ENCODE measurements around the gene COL26A1.
"Not testable (repeated sequence)": the region's sequence is repeated elsewhere in the genome, so short reads cannot be mapped to it uniquely, and the experiment has no call there.

Gene COL26A1

DNA sequence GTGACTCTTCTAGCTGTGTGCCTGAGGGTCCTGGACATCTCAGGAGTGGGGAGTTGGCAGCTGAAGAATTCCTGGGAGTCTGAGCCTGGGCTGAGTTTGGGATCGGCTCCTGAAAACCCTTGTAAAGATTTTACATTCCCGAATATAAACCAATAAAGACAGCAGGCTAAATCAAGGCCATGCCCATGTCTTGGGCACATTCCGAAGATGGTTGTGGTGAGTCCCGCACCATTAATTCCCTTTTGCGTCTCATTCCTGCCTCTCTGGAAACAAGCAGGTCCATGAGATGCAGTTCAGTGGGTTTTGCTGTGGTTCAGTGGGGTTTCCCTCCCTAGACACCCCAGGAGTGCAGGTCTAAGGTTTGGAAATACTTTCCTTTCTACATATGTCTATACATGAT is 90.9 kb downstream of the COL26A1 start:
- no peak for DNase-seq

- no peak for DNase-seq
Observed at GRCh38 chr7:101457001-101457750, 94.5 kb downstream of the COL26A1 start.

DNA sequence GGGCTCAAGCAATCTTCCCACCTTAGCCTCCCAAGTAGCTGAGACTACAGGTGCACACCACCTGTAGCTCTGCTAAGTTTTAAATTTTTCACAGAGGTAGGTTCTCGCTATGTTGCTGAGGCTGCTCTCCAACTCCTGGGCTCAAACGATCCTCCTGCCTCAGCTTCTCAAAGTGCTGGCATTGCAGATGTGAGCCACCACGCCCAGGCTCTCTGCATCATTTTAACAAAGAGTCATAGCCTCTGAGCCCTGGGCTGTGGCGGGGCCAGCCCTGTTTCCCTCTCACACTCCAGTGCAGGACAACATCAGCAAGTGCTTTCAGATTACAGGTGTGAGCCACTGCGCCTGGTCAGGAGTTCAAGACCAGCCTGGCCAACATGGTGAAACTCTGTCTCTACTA is 102.5 kb downstream of the COL26A1 start:
- DNase-seq, result no peak

DNA sequence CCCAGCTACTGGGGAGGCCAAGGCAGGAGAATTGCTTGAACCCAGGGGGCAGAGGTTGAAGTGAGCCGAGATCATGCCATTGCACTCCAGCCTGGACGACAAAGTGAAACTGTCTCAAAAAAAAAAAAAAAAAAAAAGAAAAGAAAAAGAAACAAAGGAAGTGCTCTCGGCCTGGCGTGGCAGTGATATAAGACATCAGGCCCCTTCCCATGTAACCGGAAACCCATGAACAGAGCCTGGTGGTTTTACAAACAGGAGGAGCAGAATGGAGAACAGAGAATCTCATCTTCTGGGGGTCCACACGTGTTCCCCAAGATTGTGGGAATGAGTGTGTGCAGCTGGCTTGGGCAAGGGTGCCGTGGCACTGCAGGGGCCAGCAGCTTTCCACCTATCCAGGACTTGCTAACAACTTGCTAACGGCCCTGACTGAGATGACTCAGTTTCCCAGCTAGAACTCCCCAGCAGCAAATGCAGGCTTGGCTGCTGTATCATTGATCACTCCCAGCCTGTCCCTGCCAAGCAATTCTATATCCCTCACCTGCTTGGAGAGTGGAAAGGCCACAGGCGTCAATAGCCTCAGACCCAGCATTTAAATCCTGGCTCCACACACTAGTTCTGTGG is 103.0 kb downstream of the COL26A1 start:
- no peak for DNase-seq

GRCh38 chr7:101466871-101467270 is 104.2 kb downstream of the COL26A1 start:
- no peak for DNase-seq

GRCh38 chr7:101468546-101469275 is 106.0 kb downstream of the COL26A1 start:
- no peak for DNase-seq

- no peak for DNase-seq
Observed at GRCh38 chr7:101470668-101471487, 108.2 kb downstream of the COL26A1 start.

GRCh38 chr7:101474178-101474577 is 111.5 kb downstream of the COL26A1 start:
- no peak for DNase-seq

DNA sequence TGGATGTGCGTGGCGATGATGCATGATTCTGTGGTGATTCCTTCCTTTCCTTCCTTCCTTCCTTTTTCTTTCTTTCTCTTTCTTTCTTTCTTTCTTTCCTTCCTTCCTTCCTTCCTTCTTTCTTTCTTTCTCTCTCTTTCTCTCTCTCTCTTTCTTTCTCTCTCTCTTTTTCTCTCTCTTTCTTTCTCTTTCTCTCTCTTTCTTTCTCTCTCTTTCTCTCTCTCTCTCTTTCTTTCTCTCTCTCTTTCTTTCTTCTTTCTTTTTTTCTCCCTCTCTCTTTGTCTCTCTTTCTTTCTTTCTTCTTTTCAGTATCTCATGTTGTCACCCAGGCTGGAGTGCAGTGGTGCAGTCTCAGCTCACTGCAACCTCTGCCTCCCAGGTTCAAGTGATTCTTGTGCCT is 113.0 kb downstream of the COL26A1 start:
- not testable (repeated sequence) for DNase-seq

DNA sequence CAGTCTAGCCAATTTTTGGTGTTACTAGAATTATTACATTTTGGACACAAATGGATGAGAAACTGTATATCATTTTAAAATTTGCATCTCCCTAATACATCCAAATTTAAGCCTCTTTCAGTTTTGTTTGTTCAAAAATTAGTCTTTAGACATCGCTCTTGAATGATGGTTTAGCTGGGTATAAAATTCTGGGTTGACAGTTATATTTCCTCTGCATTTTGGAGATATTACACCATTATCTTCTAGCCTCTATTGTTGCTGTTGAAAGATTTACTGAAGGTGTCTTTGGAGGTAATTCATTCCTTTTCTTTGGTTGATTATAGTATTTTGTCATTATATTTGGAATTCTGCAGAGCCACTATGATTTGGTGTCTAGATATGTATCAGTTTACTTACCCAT is 116.5 kb downstream of the COL26A1 start:
- DNase-seq, result no peak

- DNase-seq, result not testable (repeated sequence)
Observed at GRCh38 chr7:101486056-101486432, 123.4 kb downstream of the COL26A1 start.

DNA sequence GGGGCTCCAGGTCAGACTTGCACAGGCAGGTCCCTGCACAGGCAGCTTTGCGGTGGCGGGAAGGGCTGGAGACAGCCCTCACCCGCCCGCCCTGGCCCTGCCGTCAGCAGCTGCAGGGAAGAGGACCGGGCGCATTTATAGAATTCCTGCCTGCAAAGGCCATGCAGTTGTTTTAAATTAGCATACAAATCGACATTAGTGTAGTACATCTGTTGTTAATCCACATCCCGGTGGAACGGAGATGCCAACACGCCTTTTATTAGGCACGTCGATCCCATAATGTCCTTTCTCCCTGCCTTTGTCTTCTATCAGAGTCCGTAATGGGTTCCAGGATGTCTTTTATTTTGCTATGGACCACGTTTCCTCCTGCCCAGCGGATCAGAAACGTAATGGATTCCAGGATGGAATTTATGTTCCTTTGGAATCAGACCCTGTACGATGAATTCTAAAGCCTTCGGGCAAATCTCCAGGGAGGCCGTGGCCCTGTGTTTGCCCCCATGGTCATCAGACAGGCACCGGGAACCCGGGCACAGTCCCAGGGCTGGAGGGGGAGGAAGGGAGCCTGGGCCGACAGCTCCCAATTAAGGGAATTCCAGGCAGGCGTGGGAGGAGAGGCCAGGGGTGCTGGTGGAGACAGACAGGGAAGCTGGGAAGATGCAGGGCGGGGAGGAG is 123.9 kb downstream of the COL26A1 start:
- no peak for DNase-seq

DNA sequence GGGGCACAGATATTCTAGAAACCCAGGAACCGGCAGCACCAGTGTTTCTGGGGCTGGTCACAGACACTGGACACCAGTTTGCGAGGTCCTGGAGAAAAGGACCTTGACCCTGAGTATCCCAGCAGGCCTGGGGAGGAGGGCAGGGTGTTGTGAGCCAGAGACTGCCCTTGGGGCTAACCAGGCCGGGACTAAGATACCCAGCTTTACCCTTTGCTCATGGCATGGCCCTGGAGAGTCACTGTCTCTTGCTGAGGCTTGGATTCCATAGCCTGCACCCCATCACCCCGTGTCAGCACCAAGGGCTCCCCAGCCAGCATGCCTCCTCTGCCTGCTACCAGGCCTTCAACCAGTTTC is 124.4 kb downstream of the COL26A1 start:
- no peak for DNase-seq

- no peak for DNase-seq
Observed at GRCh38 chr7:101487753-101488152, 125.1 kb downstream of the COL26A1 start.

GRCh38 chr7:101488826-101489572 is 126.3 kb downstream of the COL26A1 start:
- no peak for DNase-seq

DNA sequence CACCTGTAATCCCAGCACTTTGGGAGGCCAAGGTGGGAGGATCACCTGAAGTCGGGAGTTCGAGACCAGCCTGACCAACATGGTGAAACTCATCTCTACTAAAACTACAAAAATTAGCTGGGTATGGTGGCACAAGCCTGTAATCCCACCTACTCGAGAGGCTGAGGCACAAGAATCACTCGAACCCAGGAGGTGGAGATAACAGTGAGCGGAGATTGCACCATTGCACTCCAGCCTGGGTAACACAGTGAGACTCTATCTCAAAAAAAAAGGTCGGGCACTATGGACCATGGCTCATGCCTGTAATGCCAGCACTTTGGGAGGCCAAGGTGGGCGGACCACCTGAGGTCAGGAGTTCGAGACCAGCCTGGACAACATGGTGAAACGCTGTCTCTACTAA is 127.8 kb downstream of the COL26A1 start:
- DNase-seq, result not testable (repeated sequence)

DNA sequence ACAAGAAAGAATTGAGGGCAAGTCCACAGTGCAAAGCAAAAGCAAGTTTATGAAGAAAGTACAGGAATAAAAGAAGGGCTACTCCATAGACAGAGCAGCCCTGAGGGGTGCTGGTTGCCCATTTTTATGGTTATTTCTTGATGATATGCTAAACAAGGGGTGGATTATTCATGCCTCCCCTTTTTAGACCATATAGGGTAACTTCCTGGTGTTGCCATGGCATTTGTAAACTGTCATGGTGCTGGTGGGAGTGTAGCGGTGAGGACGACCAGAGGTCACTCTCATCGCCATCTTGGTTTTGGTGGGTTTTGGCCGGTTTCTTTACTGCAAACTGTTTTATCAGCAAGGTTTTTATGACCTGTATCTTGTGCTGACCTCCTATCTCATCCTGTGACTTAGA is 128.8 kb downstream of the COL26A1 start:
- not testable (repeated sequence) for DNase-seq

DNA sequence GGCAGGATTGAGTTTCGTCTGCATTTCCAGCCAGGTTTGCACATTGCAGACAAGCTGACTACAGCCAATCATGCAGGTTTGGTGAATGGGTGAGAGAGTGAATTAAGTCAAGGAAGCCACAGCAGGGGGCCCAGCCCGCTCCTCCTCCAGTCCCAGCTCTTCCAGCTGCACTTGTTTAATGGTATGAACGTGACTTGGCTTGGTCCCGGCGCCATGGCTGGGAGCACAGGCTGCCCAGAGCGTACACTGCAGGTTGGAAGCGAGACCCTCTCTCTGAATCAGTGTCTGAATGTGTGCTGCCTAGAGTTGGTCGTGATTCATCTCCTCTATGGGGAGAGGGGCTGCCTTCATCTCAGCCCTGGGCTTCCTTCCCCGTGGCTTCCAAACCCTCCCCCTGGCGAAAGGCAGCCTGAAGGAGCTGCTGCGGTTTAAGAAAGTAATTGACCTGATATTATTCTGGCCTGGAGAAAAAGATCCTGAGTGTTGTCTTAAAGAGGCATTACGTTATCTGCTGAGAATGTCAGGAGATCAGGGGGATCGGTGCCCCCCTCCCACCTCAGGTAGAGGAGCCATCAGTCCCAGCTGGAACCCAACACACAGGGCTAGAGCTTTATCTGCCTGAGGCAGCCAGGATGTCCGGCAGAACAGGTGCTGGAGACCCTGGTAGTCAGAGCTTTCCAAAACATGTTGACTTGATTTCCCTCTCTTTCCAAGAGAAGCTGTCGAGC is 132.1 kb downstream of the COL26A1 start:
- no peak for DNase-seq

- DNase-seq, result no peak
Observed at GRCh38 chr7:101496017-101496416, 133.3 kb downstream of the COL26A1 start.

GRCh38 chr7:101501351-101501750 is 138.7 kb downstream of the COL26A1 start:
- DNase-seq, result no peak

DNA sequence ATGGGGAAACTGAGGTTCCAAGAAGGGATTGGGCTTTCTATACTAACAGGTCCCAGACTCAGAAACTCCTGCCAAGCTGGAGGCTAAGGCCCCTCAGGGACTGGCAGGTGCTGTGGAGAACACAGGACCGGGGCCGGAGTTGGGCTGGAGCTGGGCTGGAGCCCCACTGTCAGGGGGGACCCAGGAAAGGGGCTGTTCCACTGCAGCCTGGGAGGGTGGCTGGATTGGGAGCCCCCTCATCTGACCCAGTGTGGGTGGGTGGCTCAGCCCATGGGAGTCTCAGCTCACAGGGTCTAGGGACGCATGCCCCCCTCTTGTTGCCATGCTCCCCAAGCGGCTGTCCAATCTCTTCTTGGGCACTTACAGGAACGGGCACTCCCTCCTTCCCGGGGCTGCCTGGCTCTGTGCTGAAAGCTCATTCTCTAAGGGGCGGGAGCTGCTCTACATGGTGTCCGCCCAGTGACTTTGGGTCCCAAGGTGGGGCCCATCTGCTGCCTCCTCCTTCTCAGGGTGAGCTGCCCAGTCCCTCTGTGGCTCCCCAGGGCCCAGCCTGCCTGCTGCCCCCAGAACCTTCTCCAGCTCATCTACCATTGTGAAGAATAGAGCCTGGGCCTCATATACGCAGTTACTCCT is 139.9 kb downstream of the COL26A1 start:
- no peak for DNase-seq

Measured in inflammatory macrophage treated with lipopolysaccharide for 4 hours (primary cell).